HepG2 (cell line): ENCODE measurements around the gene CD8A. TPM values are rescaled to one million over a fixed set of nuclear protein-coding genes. Genes with fewer than 3 reads are reported as not detected.
A peak's percentile ranks its signal among the peaks of the same experiment; 100 is the strongest.

Experiments used
- ATAC-seq: fragments of 200-7000 bp; cut with Tn5 transposase; 3 replicates; pipeline ENCODE4 v1.9.1; 2020; ENCODE audit warnings: mild to moderate bottlenecking, moderate library complexity
- BruUV-seq: library from RNA; stranded (reverse); fragments of 400-500 nt; replicated peaks from 2 replicates; lab custom pipeline; 2021; lab: Mats Ljungman, UMichigan
- CTCF ChIA-PET: fragments of 300-600 bp; formaldehyde crosslinking; extraction: SDS; loops from one replicate; lab custom pipeline; 2021; ENCODE audit warnings: low total read pairs, inconsistent platforms, low intra/inter-chr PET ratio; lab: Yijun Ruan, JAX
- POLR2A ChIA-PET: fragments of 350-600 bp; sonication (Branson Sonifier 250); formaldehyde crosslinking; loops from one replicate; lab custom pipeline; 2020; ENCODE audit warnings: antibody characterized with exemption, inconsistent platforms; lab: Yijun Ruan, JAX
- DNase-seq: peaks from one replicate; pipeline ENCODE4 v3.0.0-alpha.2; 2015; ENCODE audit warnings: low spot score
- FAIRE-seq: peaks from 3 replicates; lab custom pipeline; 2011; peaks lifted over from hg19 to GRCh38; lab: Jason Lieb, UNC
- H2AFZ ChIP-seq: one replicate; pipeline ENCODE4 v1.6.1; 2011; ENCODE audit warnings: low read length, inconsistent platforms
- H3K27ac ChIP-seq: fragments of 300-600 bp; 3 replicates; pipeline ENCODE4 v1.8.0; 2011; ENCODE audit warnings: mixed run types, mild to moderate bottlenecking, mixed read lengths, low read length, inconsistent platforms; ENCODE audit not compliant: insufficient read depth; ENCODE audit errors: extremely low read length
- H3K27me3 ChIP-seq, 2 experiments: fragments of 200-600 bp in 1 of 2; 2 replicates in 1 of 2; 3 replicates in 1 of 2; pipeline versions ENCODE4 v1.6.0 to v1.8.0; 2011; ENCODE audit warnings: low read length in 2 of 2, mild to moderate bottlenecking in 2 of 2, moderate library complexity in 2 of 2, inconsistent platforms in 1 of 2; ENCODE audit not compliant: insufficient read depth in 2 of 2, control insufficient read depth in 1 of 2
- H3K36me3 ChIP-seq, 2 experiments: fragments of 200-600 bp in 1 of 2; replicated peaks in 1 of 2; 2 replicates in 1 of 2; 3 replicates in 1 of 2; pipeline versions ENCODE4 v1.5.1 to v1.8.0; 2011; ENCODE audit warnings: low read length in 2 of 2, inconsistent platforms in 1 of 2; ENCODE audit not compliant: insufficient read depth in 2 of 2, control insufficient read depth in 1 of 2
- H3K4me1 ChIP-seq: 2 replicates; pipeline ENCODE4 v1.5.1; 2012; ENCODE audit warnings: low read length, inconsistent platforms; ENCODE audit not compliant: insufficient read depth
- H3K4me2 ChIP-seq: 2 replicates; pipeline ENCODE4 v1.6.0; 2011; ENCODE audit warnings: low read depth, low read length, inconsistent platforms
- H3K4me3 ChIP-seq, 3 experiments: fragments of 200-600 bp in 1 of 3; sonication (generic), shearing (Covaris generic) in 1 of 3; replicated peaks in 1 of 3; 2 replicates each; pipeline ENCODE4 v1.5.1; 2011 to 2016; ENCODE audit warnings: low read length in 3 of 3, inconsistent platforms in 2 of 3, low read depth in 2 of 3, mild to moderate bottlenecking in 2 of 3, control low read depth in 1 of 3, mixed read lengths in 1 of 3; ENCODE audit not compliant: insufficient read depth in 1 of 3
- H3K79me2 ChIP-seq: one replicate; pipeline ENCODE4 v1.6.1; 2011; ENCODE audit warnings: low read length, inconsistent platforms; ENCODE audit not compliant: insufficient read depth
- H3K9ac ChIP-seq: 2 replicates; pipeline ENCODE4 v1.6.0; 2011; ENCODE audit warnings: mild to moderate bottlenecking, low read depth, low read length, inconsistent platforms; ENCODE audit not compliant: insufficient read depth
- H3K9me3 ChIP-seq: 2 replicates; pipeline ENCODE4 v1.5.1; 2012; ENCODE audit warnings: mild to moderate bottlenecking, low read length
- H4K20me1 ChIP-seq: 2 replicates; pipeline ENCODE4 v1.6.0; 2011; ENCODE audit warnings: inconsistent platforms, mild to moderate bottlenecking, low read length, moderate library complexity; ENCODE audit not compliant: insufficient read depth
- ATM ChIP-seq: fragments of 450-650 bp; IDR thresholded peaks from 2 replicates; pipeline ENCODE4 v1.7.1; 2017; ENCODE audit warnings: mild to moderate bottlenecking, borderline replicate concordance
- DNMT1 ChIP-seq: sonication (generic); formaldehyde crosslinking; IDR thresholded peaks from 2 replicates; pipeline ENCODE4 v1.5.1; 2020; ENCODE audit warnings: mild to moderate bottlenecking, missing genetic modification reagents
- DPF2 ChIP-seq: sonication (generic); formaldehyde crosslinking; IDR thresholded peaks from 2 replicates; pipeline ENCODE4 v1.4.0; 2020; ENCODE audit warnings: mild to moderate bottlenecking, low read depth, missing genetic modification reagents, borderline replicate concordance
- ETV5 ChIP-seq: IDR thresholded peaks from 2 replicates; pipeline ENCODE4 v1.6.1; 2018; ENCODE audit warnings: missing biosample characterization, missing genetic modification reagents, inconsistent platforms, borderline replicate concordance
- KDM5A ChIP-seq: fragments of 200-600 bp; sonication (generic); IDR thresholded peaks from 2 replicates; pipeline ENCODE4 v1.7.0; 2018; ENCODE audit warnings: antibody characterized with exemption, mild to moderate bottlenecking, low read length, borderline replicate concordance
- NFE2 ChIP-seq: sonication (generic); formaldehyde crosslinking; IDR thresholded peaks from 2 replicates; pipeline ENCODE4 v1.4.0; 2020; ENCODE audit warnings: missing genetic modification reagents
- NFYB ChIP-seq: sonication (generic); formaldehyde crosslinking; IDR thresholded peaks from 2 replicates; pipeline ENCODE4 v1.4.0; 2020; ENCODE audit warnings: missing genetic modification reagents
- PPARG ChIP-seq: conservative IDR thresholded peaks from 2 replicates; pipeline ENCODE4 v1.6.1; 2016; ENCODE audit warnings: missing biosample characterization, missing genetic modification reagents
- RAD51 ChIP-seq: fragments of 450-650 bp; IDR thresholded peaks from 2 replicates; pipeline ENCODE4 v1.6.1; 2016; ENCODE audit warnings: borderline replicate concordance
- RFX1 ChIP-seq: fragments of 450-650 bp; IDR thresholded peaks from 2 replicates; pipeline ENCODE4 v1.6.1; 2017
- SOX6 ChIP-seq, 2 experiments: fragments of 450-650 bp in 1 of 2; sonication (generic) in 1 of 2; formaldehyde crosslinking in 1 of 2; IDR thresholded peaks; 2 replicates each; pipeline versions ENCODE4 v1.4.0 to v1.6.1; 2017 to 2020; ENCODE audit warnings: antibody characterized with exemption in 1 of 2, mild to moderate bottlenecking in 1 of 2, missing genetic modification reagents in 1 of 2
- THAP11 ChIP-seq: IDR thresholded peaks from 2 replicates; pipeline ENCODE4 v1.6.1; 2016; ENCODE audit warnings: missing biosample characterization, missing genetic modification reagents
- ZNF101 ChIP-seq: sonication (generic); formaldehyde crosslinking; IDR thresholded peaks from 2 replicates; pipeline ENCODE4 v1.4.0; 2020; ENCODE audit warnings: mild to moderate bottlenecking, low read depth, missing genetic modification reagents, borderline replicate concordance
- ZNF263 ChIP-seq: sonication (generic); formaldehyde crosslinking; IDR thresholded peaks from 2 replicates; pipeline ENCODE4 v1.4.0; 2020; ENCODE audit warnings: missing genetic modification reagents
- WGBS: methylation state at CpG from one replicate; pipeline ENCODE4 v1.1.6; 2017; ENCODE audit warnings: low lambda C conversion rate; 5-methylcytosine and 5-hydroxymethylcytosine counted together
- in situ Hi-C: cut with HindIII; loops from 2 replicates; pipeline ENCODE4 v1.10.0; 2017; ENCODE audit warnings: low pct_unique_long_range_greater_than_20kb; ENCODE audit not compliant: extremely low pct_ligation_motif_present
- intact Hi-C: fragments of 100-400 bp; cut with micrococcal nuclease; formaldehyde crosslinking; loops from one replicate; pipeline ENCODE4 v1.10.0; 2022; ENCODE audit not compliant: unreplicated experiment
- polyA plus RNA-seq, 8 experiments: library from polyadenylated mRNA; depleted of rRNA in 3 of 8; stranded (reverse) in 7 of 8; unstranded in 1 of 8; fragments of >200 nt; fragmentation: Illumina TruSeq in 4 of 8; extraction: Trizol in 4 of 8; gene quantifications; 2 replicates each; pipeline versions ENCODE4 v1.2.1 to v1.2.3, GENCODE V29; 2011 to 2016; ENCODE audit warnings: low read depth in 4 of 8, missing spikeins in 1 of 8, mixed read lengths in 1 of 8; ENCODE audit not compliant: insufficient read depth in 1 of 8
- total RNA-seq, 5 experiments: library from RNA; depleted of rRNA; stranded (reverse); fragments of >200 nt; fragmentation: Illumina TruSeq; extraction: Trizol; gene quantifications; 2 replicates each; pipeline ENCODE4 v1.2.3, GENCODE V29; 2016; ENCODE audit warnings: low read depth in 1 of 5
- TF ChIP-seq, protein P1 (sequence below): sonication (generic); formaldehyde crosslinking; IDR thresholded peaks from 2 replicates; pipeline ENCODE4 v1.4.0; 2020; ENCODE audit warnings: missing genetic modification reagents
- TF ChIP-seq, protein P2 (sequence below): sonication (generic); formaldehyde crosslinking; conservative IDR thresholded peaks from 2 replicates; pipeline ENCODE4 v1.4.0; 2020; ENCODE audit warnings: missing genetic modification reagents
- TF ChIP-seq, protein P3 (sequence below): sonication (generic); formaldehyde crosslinking; IDR thresholded peaks from 2 replicates; pipeline ENCODE4 v1.8.0; 2022; ENCODE audit warnings: missing genetic modification reagents, low read depth, mild to moderate bottlenecking, borderline replicate concordance
- TF ChIP-seq, protein P4 (sequence below): sonication (generic); formaldehyde crosslinking; IDR thresholded peaks from 2 replicates; pipeline ENCODE4 v1.4.0; 2020; ENCODE audit warnings: mild to moderate bottlenecking, missing genetic modification reagents
- TF ChIP-seq, protein P5 (sequence below): fragments of 450-650 bp; IDR thresholded peaks from 2 replicates; pipeline ENCODE4 v1.6.1; 2017

Gene CD8A
- total and polyA plus RNA-seq, 2 of the 13 experiments (the other 11 are each of a cell fraction or from before 2014, with no cell fraction given): 0.09 TPM; not detected in 1

DNA sequence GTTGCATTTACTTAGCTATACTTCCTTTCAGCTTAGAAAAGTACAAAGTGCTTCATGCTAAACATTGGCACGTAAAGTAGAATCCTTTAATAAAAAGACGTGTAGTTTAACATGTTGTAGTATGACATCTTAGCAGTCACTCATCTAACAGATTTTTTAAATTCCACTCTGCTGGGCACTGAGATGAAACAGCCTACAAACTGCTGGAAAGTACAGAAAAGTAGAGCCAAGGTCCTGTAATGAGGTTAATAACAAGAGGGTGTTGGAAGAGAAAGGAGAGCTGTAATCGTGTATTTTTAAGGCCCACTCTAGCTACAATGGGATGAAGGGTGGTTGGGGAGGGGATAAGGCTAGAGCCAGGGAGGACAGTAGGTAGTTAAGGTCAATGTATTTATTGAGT is 10.7 kb downstream of the CD8A start:
- H3K27me3 ChIP-seq: peaks cover 0 to 7% of the 10 kb centered on the region in 2 experiments; a peak in 2 of 5 replicates
- intact Hi-C loops (no loop called here), in situ Hi-C loops (no loop called here)
- no peaks in the 10 kb centered on the region for H3K79me2 ChIP-seq
- H3K36me3 ChIP-seq: peaks cover 2 to 11% of the 10 kb centered on the region in 2 experiments; a peak in 4 of 5 replicates
- DNase-seq (no peak), ATAC-seq (peak; percentile 14; the same call in 1 of the 3 replicates), FAIRE-seq (no peak)
- no peak overlapping the region for H3K4me3 ChIP-seq
- WGBS: 61% methylated on average over 3 of the region's 3 CpGs
- no peak overlapping the region for H3K9ac ChIP-seq
- no peaks in the 10 kb centered on the region for H3K9me3 ChIP-seq
- ChIA-PET POLR2A (no interaction called here), CTCF (no interaction called here)
- no peak overlapping the region for H3K27ac ChIP-seq
- BruUV-seq: no TSS peak
- H3K4me2 ChIP-seq: no peak overlapping the region
- H4K20me1 ChIP-seq: no peaks in the 10 kb centered on the region
- no peaks in the 10 kb centered on the region for H3K4me1 ChIP-seq
- no peak overlapping the region for H2AFZ ChIP-seq
- TF ChIP-seq SOX6 (IDR thresholded peaks at IDR 0.05) (no peak), SOX6 (CRISPR knock-in tag; IDR thresholded peaks at IDR 0.05) (no peak), DNMT1 (CRISPR knock-in tag) (no peak), DPF2 (CRISPR knock-in tag) (no peak), THAP11 (CRISPR knock-in tag) (no peak), NFE2 (CRISPR knock-in tag) (no peak), RAD51 (no peak), KDM5A (no peak), PPARG (no peak), ZNF101 (CRISPR knock-in tag) (no peak), ZNF263 (CRISPR knock-in tag) (no peak), RFX1 (no peak), NFYB (no peak), ETV5 (CRISPR knock-in tag) (no peak), ATM (no peak)
- TF ChIP-seq, protein P1, sequence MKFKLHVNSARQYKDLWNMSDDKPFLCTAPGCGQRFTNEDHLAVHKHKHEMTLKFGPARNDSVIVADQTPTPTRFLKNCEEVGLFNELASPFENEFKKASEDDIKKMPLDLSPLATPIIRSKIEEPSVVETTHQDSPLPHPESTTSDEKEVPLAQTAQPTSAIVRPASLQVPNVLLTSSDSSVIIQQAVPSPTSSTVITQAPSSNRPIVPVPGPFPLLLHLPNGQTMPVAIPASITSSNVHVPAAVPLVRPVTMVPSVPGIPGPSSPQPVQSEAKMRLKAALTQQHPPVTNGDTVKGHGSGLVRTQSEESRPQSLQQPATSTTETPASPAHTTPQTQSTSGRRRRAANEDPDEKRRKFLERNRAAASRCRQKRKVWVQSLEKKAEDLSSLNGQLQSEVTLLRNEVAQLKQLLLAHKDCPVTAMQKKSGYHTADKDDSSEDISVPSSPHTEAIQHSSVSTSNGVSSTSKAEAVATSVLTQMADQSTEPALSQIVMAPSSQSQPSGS: no peak
- TF ChIP-seq, protein P2, sequence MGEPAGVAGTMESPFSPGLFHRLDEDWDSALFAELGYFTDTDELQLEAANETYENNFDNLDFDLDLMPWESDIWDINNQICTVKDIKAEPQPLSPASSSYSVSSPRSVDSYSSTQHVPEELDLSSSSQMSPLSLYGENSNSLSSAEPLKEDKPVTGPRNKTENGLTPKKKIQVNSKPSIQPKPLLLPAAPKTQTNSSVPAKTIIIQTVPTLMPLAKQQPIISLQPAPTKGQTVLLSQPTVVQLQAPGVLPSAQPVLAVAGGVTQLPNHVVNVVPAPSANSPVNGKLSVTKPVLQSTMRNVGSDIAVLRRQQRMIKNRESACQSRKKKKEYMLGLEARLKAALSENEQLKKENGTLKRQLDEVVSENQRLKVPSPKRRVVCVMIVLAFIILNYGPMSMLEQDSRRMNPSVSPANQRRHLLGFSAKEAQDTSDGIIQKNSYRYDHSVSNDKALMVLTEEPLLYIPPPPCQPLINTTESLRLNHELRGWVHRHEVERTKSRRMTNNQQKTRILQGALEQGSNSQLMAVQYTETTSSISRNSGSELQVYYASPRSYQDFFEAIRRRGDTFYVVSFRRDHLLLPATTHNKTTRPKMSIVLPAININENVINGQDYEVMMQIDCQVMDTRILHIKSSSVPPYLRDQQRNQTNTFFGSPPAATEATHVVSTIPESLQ (CRISPR knock-in tag): no peak
- TF ChIP-seq, protein P3, sequence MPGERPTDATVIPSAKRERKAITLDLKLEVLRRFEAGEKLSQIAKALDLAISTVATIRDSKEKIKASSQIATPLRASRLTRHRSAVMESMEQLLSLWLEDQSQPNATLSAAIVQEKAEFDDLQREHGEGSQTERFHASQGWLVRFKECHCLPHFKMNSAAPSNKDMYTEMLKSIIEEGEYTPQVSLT (CRISPR knock-in tag): no peak
- TF ChIP-seq, protein P4, sequence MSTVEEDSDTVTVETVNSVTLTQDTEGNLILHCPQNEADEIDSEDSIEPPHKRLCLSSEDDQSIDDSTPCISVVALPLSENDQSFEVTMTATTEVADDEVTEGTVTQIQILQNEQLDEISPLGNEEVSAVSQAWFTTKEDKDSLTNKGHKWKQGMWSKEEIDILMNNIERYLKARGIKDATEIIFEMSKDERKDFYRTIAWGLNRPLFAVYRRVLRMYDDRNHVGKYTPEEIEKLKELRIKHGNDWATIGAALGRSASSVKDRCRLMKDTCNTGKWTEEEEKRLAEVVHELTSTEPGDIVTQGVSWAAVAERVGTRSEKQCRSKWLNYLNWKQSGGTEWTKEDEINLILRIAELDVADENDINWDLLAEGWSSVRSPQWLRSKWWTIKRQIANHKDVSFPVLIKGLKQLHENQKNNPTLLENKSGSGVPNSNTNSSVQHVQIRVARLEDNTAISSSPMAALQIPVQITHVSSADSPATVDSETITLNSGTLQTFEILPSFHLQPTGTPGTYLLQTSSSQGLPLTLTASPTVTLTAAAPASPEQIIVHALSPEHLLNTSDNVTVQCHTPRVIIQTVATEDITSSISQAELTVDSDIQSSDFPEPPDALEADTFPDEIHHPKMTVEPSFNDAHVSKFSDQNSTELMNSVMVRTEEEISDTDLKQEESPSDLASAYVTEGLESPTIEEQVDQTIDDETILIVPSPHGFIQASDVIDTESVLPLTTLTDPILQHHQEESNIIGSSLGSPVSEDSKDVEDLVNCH (CRISPR knock-in tag): no peak
- TF ChIP-seq, protein P5, sequence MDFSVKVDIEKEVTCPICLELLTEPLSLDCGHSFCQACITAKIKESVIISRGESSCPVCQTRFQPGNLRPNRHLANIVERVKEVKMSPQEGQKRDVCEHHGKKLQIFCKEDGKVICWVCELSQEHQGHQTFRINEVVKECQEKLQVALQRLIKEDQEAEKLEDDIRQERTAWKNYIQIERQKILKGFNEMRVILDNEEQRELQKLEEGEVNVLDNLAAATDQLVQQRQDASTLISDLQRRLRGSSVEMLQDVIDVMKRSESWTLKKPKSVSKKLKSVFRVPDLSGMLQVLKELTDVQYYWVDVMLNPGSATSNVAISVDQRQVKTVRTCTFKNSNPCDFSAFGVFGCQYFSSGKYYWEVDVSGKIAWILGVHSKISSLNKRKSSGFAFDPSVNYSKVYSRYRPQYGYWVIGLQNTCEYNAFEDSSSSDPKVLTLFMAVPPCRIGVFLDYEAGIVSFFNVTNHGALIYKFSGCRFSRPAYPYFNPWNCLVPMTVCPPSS: no peak
